ENCODE measurements around the gene SNAP29.
"Not testable (repeated sequence)": the region's sequence is repeated elsewhere in the genome, so short reads cannot be mapped to it uniquely, and the experiment has no call there.

DNA sequence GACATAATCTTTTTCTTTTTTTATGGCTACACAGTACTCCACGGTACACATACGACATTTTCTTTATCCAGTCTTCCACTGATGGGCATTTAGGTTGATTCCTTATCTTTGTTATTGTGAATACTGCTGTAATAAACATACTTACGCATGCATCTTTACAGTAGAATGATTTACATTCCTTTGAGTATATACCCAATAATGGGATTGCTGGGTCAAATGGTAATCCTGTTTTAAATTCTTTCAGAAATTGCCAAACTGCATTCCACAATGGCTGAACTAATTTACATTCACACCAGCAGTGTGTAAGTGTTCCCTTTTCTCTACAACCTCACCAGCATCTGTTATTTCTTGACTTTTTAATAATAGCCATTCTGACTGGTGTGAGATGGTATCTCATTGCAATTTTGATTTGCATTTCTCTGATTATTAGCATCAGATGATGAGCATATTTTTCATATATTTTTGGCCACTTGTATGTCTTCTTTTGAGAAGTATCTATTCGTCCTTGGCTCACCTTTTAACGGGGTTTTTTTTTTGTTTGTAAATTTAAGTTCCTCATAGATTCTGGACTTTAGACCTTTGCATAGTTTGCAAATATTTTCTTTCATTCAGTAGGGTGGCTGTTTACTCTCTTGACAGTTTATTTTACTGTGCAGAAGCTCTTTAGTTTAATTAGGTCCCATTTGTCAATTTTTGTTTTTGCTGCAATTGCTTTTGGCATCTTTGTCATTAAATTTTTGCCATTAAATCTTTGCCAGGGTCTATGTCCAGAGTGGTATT lies 32.2 kb upstream of the SNAP29 start:
- TF ChIP-seq, protein P1, sequence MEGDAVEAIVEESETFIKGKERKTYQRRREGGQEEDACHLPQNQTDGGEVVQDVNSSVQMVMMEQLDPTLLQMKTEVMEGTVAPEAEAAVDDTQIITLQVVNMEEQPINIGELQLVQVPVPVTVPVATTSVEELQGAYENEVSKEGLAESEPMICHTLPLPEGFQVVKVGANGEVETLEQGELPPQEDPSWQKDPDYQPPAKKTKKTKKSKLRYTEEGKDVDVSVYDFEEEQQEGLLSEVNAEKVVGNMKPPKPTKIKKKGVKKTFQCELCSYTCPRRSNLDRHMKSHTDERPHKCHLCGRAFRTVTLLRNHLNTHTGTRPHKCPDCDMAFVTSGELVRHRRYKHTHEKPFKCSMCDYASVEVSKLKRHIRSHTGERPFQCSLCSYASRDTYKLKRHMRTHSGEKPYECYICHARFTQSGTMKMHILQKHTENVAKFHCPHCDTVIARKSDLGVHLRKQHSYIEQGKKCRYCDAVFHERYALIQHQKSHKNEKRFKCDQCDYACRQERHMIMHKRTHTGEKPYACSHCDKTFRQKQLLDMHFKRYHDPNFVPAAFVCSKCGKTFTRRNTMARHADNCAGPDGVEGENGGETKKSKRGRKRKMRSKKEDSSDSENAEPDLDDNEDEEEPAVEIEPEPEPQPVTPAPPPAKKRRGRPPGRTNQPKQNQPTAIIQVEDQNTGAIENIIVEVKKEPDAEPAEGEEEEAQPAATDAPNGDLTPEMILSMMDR (IDR thresholded peaks at IDR 0.05; ENCODE audit: low read length): not testable (repeated sequence)
- TF ChIP-seq EZH2 (optimal IDR thresholded peaks at IDR 0.05; ENCODE audit: low read depth, low read length): not testable (repeated sequence)

Measured in MM.1S (cell line).